Smooth muscle cell of the brain vasculature (primary cell): ENCODE results near the gene ZNF224.
"Not testable (repeated sequence)": the region's sequence is repeated elsewhere in the genome, so short reads cannot be mapped to it uniquely, and the experiment has no call there.

Source experiments
- DNase-seq: peaks from one replicate; pipeline ENCODE4 v3.0.0-alpha.2; 2012; ENCODE audit warnings: low read depth, low spot score

The ZNF224 gene

DNA sequence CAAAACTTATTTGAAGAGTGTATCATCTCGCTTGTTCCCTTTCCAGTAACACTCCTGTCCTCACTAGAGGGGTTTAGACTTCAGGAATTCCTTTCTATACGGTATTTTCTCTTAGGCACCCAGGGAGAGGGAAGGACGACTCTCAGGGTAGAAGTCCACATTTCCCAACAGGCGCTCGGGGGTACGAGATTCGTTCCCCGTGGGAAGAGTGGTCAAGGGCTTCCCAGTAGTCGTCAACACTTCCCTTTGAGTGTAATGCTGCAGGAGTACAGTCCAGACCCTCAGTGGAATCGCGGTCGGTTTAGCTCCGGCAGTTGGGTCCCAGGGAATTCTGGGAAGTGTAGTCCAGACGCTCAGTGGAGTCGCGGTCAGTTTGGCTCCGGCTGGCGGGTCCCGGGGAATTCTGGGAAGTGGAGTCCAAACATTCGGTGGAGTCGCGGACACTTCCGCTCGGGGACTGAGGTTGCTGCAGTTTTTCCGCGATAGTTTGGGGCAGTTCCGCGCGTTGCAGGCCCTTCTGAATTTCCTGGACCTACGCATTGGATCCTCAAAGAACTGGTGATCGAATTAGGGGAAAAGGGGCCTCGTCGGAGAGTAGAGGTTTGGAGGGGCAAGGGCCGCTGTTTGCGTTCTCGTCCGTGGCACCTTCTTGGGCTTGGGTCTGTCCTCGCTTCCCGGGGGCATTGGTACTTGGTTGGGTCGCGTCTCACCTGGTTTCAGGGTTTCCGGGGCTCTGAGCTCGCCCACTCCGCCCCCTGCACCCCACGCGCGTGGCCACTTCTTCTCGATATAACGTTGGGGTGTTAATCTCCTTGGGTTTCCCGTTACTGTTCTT is at the start of gene ZNF224:
TSS of gene ZNF224 (plus strand) at position 431 of the 835 bp plus-strand sequence. CDS start 3,513 bp downstream, outside the sequence.
- DNase-seq, result peak; percentile 68

DNA sequence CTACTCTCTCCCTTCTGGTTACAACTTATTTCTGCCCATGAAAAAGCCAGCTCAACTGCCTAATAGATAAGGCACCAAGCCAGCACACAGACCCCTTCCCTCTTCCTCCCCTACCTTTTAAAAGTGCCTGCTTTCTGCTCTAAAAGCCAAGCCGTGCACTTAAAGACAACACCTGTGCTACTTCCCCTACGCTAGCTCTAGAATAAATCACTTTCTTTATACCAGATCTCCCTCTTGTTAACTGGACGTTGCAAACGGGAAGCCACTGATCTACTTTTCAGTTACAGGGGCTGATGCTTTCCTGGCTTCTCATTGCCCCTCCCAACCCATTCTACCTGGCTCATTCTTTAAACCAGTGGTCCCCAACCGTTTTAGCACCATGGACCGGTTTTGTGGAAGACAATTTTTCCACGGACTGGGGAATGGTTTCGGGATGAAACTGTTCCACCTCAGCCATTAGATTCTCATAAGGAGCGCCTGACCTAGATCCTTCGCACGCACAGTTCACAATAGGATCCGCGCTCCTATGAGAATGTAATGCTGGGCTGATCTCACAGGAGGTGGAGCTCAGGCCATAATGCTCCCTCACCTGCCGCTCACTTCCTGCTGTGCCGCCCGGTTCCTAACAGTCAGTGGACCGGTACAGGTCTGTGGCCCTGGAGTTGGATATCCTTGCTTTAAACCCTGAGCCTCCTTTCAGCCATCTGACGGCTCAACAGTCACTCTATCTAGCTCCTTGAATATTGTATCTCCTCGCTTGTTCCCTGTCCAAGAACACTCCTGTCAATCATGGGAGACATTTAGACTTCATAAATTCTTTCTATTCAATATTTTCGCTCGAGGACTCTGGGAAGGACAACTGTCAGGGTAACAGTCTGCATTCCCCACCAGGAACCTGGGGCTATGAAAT is 43.2 kb upstream of the ZNF224 start:
- no peak for DNase-seq

DNA sequence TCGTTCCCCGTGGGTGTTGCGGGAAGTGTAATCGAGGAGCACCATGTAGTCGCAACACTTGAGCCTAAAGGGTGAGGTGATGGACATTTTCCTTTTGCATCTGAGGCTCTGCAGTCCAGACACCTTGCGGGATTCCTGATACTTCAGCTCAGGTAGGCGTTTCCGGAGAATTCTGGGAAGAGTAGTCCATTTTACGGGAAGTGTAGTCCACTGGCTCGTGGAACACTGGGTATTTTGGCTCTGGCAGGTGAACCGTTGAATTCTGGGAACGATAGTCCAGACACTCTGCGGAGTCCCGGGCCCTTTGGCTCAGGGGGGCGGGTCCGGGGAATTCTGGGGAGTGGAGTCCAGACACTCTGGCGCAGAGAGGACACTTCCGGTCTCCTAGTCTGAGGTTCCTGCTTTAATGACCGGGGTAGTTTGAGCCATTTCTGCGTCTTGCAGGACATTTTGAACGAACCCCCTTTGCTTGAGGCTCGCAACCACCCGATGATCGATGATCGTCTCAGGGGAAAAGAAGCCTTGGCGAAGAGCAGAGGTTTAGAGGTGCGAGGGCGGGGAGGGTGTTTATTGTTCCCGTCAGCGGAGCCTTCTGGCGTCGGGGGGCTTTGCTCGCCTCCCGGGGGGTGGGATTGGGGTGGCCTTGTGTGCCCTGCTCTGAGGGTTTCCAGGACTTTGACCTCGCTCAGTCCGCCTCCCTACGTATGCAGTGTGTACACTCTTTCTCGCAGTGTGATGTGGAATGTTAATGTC is 42.3 kb upstream of the ZNF224 start, which contains the start of gene ZNF223:
TSS of gene ZNF223 (plus strand) at position 387 of the 753 bp plus-strand sequence. CDS start 3,141 bp downstream, outside the sequence.
- DNase-seq, result peak; percentile 77

DNA sequence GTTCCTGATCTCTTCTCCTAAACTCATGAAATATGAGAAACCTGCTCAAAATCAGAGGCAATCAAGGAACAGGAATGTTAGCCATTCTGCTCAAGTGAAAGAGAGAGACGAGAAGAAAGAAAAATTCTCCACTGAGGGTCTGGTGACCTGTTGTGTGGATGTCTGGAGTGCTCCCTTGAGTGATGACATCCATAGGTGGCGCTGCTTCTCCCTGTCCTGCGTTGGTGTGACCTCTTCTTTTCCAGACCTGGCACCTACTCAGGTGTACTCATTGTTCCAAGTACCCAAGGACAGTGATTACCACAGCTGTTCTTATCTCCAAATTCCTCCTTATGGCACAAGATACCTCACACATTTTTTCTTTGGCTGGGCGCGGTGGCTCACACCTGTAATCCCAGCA is 38.3 kb upstream of the ZNF224 start:
- DNase-seq, result no peak

DNA sequence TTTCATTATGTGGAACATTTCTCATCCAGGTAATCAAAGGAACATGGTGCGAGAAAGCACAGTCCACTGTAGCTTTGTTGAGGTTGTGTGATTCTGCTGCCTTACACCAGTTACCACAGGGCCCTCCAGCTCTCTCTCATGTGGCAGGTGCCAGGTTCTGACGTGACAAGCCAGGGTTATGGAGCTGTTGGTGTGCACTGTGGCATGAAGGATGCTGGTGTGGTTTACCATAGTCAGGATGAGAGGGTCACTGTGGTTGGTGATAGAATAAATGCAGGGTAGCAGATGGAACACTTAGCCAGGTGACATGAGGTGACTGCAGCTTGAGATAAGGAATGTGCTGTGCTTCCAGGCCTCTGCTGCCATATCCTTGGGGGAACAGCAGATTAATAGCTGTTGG is 34.9 kb upstream of the ZNF224 start:
- no peak for DNase-seq

DNA sequence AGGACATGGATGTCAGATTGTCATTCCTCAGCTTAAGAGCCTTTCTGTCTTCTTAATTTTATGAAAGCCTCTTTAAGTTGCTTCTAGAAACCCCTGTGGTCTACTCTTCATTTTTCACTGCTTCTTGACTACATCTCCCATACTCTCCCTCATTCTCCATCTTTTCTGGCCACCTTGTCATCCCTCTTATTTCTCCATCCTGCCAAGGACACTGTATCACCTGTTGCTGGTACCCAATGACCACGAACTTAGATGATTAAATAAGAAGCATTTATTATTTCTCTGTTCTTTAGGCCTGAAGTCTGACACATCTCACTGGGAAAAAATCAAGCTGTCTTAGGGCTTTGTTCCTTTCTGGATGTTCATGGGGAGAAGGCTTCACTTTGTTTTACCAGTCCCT is 33.1 kb upstream of the ZNF224 start:
- DNase-seq, result no peak

DNA sequence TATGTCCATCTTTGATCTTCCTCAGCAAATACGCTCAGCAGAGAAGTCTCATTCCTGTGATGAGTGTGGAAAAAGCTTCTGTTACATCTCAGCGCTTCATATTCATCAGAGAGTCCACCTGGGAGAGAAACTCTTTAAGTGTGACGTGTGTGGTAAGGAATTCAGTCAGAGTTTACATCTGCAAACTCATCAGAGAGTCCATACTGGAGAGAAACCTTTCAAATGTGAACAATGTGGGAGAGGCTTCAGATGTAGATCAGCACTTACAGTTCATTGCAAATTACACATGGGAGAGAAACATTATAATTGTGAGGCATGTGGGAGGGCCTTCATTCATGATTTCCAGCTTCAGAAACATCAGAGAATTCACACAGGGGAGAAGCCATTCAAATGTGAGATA is 27.9 kb upstream of the ZNF224 start:
- no peak for DNase-seq

DNA sequence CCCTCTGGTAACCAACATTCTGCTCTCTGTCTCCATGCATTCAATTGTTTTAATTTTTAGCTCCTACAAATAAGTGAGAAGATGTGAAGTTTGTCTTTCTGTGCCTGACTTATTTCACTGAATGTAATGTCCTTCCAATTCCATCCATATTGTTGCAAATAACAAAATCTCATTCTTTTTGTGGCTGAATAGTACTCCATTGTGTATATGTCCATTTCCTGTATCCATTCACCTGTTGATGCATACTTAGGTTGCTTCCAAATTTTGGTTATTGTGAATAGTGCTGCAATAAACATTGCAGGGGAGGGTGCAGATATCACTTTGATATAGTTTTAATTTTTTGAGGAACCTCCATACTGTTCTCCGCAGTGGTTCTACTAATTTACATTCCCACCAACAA is 24.7 kb upstream of the ZNF224 start:
- no peak for DNase-seq

DNA sequence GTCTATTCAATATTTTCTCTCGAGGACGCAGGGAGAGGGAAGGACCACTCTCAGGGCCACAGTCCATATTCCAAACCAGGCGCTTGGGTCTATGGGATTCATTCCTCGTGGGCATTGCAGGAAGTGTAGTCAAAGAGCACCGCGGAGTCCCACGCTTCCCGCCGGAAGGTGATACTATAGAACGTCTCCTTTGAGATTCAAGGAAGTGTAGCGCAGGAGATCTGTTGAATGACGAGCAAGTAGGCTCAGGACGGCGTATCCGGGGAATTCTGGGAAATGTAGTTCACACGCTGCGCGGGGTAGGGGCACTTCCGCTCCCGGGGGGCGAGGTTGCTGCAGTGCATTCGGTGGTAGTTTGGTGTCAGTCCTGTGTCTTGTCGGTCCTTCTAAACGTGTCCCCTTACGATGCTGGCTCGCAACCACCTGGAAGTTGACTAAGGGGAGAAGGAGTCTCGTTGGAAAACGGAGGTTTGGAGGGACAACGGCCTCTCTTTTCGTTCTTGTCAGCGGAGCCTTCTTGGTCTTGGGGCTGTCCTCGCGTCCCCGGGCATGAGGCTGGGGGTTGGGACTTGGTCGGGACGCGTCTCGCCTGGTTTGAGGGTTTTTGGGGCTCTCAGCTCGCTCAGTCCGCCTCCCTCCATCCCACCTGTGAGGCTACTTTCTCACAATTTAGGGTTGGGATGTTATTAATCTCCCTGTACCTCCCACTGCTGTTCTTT is 22.2 kb upstream of the ZNF224 start, which contains the start of gene ZNF284:
TSS of gene ZNF284 (plus strand) at position 336 of the 719 bp plus-strand sequence. CDS start 4,231 bp downstream, outside the sequence.
- peak; percentile 56 for DNase-seq

DNA sequence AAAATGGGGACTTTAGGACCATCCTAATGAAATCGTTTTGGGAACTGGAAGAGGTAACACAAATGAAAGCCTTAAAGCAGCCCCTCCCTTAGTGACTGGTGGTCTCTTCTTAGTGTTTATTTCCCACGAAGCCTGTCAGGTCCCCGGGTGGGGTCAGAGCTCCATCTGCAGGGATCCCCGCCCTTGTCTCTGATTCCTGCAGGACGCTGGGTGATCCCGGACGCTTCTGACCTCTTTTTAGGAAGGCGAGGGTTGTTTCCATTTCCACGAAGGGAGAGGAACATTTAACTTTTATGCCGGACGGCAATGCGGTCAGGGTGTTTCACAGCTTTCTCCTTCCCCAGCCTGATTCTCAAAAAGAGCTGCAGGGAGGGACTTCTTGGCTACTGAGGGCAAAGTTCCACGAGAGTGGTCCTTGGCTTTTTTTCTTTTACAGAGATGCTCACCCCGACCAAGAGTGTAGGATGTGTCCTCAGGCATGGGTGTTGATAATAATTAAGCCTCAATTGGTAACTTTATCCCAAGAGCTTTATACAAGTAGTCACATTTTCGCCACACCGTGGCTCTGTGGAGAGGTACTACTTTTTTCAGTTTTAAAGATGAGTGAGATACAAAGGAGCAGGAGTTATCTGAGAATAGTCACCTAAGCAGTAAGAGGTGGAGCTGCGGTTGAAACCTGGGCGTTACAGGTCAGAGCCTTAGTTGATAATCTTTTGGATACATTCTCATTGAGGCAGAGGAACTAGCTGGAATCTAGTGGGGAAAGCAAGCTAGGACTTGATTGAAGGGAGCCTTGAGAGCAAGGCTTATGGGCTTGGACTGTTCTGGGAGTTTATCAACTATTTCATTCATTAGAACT is 21.4 kb upstream of the ZNF224 start:
- no peak for DNase-seq

DNA sequence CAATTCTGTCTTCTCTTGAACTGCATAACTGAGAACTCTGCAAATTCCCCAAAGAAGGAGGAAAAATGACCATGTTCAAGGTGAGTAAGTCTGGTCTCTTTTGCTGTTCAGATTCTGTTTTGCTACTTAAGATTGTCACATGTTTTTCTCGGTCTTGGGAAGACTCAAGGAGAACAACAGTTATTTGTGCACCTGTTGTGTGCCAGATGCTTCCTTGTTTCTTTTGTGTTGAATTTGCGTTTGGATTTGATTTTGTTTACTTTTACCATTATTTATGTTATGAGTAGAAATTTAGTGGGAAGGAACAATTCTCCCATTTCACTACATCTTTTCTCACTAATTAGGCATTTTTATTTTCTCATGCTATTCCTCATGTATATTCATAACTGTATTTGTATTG is 17.8 kb upstream of the ZNF224 start:
- no peak for DNase-seq

DNA sequence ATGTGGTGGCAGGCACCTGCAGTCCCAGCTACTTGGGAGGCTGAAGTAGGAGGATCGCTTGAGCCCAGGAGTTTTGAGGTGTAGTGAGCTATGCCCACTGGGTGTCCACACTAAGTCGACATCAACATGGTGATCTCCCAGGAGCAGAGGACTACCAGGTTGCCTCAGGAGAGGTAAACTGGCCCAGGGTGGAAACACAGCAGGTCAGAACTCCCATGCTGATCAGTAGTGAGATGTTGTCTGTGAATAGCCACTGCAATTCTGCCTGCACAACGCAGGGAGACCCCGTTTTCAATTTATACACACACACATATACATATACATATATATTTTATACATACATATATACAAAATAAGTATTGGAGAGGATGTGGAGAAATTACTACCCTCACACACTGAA is 2.1 kb upstream of the ZNF224 start:
- no peak for DNase-seq

DNA sequence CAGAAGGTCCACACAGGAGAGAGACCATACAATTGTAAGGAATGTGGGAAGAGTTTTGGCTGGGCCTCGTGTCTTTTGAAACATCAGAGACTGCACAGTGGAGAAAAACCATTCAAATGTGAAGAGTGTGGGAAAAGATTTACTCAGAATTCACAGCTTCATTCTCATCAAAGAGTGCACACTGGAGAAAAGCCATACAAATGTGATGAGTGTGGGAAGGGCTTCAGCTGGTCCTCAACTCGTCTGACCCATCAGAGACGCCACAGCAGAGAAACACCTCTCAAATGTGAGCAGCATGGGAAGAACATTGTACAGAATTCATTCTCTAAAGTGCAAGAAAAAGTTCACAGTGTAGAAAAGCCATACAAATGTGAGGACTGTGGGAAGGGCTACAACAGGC is 13.6 kb downstream of the ZNF224 start:
- DNase-seq, result no peak

DNA sequence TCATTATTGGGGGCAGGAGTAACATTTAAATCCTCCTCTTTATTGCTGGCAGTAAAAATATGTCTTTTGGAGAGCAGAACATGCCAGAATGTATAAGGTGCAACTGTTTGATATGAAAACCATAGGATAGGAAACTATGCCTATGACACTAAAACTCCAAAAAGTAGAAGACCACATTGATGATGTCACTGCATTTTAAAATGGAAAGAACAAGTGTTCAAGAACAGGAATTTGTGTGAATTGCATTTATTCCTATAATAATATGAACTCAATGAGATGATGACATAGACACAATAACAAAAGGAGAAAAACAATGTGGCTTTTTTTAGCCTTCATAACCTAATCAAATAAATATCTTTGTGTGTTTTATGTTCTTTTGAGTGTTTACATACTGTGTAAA is 15.3 kb downstream of the ZNF224 start:
- no peak for DNase-seq

DNA sequence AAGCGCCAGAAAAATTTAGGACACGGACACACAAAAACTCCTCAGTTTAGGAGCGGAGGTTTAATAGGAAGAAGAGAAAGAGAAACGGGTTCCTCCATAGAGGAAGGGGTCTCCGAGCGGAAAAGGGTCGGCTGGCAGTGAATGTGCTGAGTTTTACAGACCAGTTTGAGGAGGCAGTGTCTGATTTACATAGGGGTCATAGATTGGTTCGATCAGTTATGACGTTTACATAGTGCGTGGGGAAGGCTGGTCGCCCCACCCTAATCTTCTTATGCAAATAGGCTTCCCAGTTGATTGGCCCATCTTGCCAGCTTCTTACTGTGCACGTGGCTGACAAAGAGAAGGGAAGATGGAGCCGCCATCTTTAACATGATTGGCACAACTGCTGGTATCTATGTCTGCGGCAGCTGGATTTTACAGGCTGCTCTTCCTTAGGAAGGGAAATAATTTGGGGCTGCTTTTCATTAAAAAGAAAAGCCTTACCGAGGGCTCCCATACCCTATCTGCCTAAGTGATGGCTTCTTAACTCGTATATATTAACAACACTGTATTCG is 17.8 kb downstream of the ZNF224 start:
- DNase-seq, result no peak

DNA sequence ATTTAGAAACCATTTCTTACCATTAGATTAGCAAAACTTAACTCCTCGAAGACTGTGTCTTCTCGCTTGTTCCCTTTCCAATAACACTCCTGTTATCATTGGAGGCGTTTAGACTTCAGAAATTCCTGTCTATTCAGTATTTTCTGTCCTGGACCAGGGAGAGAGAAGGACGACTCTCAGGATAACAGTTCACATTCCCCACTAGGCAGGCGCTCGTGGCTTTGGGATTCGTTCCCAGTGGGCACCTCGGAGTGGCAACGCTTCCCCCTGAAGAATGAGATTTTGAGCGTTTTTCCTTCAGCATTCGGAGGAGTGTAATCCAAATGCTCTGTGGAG is 18.6 kb downstream of the ZNF224 start:
- DNase-seq, result no peak

DNA sequence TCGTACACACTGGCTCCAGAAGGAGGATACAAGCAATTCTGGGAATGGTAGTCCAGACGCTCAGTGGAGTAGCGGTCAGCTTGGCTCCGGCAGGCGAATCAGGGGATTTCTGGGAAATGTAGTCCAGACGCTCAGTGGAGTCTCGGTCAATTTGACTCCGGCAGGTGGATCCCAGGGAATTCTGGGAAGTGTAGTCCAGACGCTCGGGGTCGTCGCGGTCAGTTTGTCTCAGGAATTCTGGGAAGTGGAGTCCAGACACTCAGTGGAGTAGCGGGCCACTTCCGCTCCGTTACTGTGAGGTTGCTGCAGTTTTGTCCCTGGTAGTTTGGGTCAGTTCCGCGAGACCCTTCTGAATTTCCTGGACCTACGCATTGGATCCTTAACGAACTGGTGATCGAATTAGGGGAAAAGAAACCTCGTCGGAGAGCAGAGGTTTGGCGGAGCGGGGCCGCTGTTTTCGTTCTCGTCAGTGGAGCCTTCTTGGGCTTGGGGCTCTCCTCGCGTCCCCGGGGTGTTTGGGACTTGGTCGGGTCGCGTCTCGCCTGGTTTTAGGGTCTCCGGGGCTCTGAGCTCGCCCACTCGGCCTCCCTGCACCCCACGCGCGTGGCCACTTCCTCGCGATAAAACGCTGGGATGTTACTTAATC is 19.1 kb downstream of the ZNF224 start, which contains the start of gene ZNF225:
TSS of gene ZNF225 (plus strand) at position 262 of the 646 bp plus-strand sequence. CDS start 2,429 bp downstream, outside the sequence.
- DNase-seq, result peak; percentile 95

DNA sequence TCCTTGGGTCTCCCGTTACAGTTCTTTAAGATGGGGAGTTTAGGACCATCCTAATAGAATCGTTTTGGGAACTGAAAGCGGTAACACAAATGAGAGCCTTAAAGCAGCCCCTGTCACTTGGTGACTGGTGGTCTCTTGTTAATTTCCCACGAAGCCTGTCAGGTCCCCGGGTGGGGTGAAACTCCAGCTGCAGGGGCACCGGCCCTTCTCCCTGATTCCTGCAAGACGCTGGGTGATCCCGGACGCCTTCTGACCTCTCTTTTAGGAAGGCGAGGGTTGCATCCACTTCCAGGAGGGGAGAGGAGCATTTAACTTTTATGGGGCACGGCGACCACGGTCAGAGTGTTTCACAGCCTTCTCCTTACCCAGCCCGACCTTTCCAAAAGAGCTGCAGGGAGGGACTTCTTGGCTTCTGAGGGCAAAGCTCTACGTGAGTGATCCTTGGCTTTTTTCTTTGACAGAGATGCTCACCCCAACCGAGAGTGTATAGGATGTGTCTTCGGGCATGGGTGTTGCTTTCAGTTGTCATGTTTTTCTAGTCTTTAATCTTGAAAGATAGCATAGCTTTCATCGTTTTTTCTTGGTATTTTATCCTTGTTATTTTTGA is 19.7 kb downstream of the ZNF224 start:
- DNase-seq, result no peak

DNA sequence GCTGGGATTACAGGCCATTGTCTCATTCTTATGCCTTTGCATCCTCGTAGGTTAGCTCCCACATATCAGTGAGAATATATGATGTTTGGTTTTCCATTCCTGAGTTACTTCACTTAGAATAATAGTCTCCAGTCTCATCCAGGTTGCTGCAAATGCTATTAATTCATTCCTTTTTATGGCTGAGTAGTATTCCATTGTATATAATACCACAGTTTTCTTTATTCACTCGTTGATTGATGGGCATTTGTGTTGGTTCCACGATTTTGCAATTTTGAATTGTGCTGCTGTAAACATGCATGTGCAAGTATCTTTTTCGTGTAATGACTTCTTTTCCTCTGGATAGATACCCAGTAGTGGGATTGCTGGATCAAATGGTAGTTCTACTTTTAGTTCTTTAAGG is 27.0 kb downstream of the ZNF224 start:
- DNase-seq, result not testable (repeated sequence)
